Spleen (tissue), 7 donors: ENCODE data around the gene USP6NL.

Experiments used
- CTCF ChIP-seq, 11 experiments: fragments of 200-600 bp in 7 of 11; fragments of 450-650 bp in 4 of 11; sonication (generic) in 4 of 11; IDR thresholded peaks in 8 of 11; conservative IDR thresholded peaks in 3 of 11; 1 replicate in 7 of 11; 2 replicates in 4 of 11; pipeline versions ENCODE4 v1.4.0 to v1.8.0; 2016 to 2021; ENCODE audit warnings: antibody characterized with exemption in 11 of 11, inconsistent platforms in 4 of 11, mild to moderate bottlenecking in 1 of 11
- POLR2A ChIP-seq, 3 donors: fragments of 450-650 bp; IDR thresholded peaks; one replicate each; pipeline ENCODE4 v1.5.1; 2017; ENCODE audit warnings: antibody characterized with exemption in 3 of 3, mild to moderate bottlenecking in 1 of 3
- donor health status: DM: no; HTN: no; CAD: no; lungs with moderate emphysema.
- donor health status: DM: no; HTN: no; CAD: no.
- donor health status: DM: no; HTN: no; CAD: no.

GRCh38 chr10:11448545-11449244 lies 162.8 kb downstream of the USP6NL start:
- TF ChIP-seq CTCF (IDR thresholded peaks at IDR 0.05 in 8 of 11, conservative IDR thresholded peaks at IDR 0.05 in 3 of 11) (no peak), POLR2A (IDR thresholded peaks at IDR 0.05) (no peak)
